ENCODE results near the gene AP1M2.
A peak's percentile ranks its signal among the peaks of the same experiment; 100 is the strongest.
"Not testable (repeated sequence)": the region's sequence is repeated elsewhere in the genome, so short reads cannot be mapped to it uniquely, and the experiment has no call there.

The AP1M2 gene

GRCh38 chr19:10544242-10544752 is 42.8 kb downstream of the AP1M2 start:
- TF ChIP-seq POU6F1 (CRISPR knock-in tag; IDR thresholded peaks at IDR 0.05; ENCODE audit: borderline replicate concordance, low read depth): no peak
- no peak for TF ChIP-seq ZC3H10 (CRISPR knock-in tag; IDR thresholded peaks at IDR 0.05)
- no peak for TF ChIP-seq TCF4 (CRISPR knock-in tag; IDR thresholded peaks at IDR 0.05; ENCODE audit: borderline replicate concordance)
- no peak for TF ChIP-seq CSRNP3 (CRISPR knock-in tag; IDR thresholded peaks at IDR 0.05)
- TF ChIP-seq SNAI2 (CRISPR knock-in tag; IDR thresholded peaks at IDR 0.05): no peak
- no peak for TF ChIP-seq ARNTL (CRISPR knock-in tag; IDR thresholded peaks at IDR 0.05; ENCODE audit: borderline replicate concordance, low read depth)
- TF ChIP-seq TOX (CRISPR knock-in tag; IDR thresholded peaks at IDR 0.05; ENCODE audit: borderline replicate concordance): no peak
- TF ChIP-seq ZFP30 (CRISPR knock-in tag; IDR thresholded peaks at IDR 0.05): no peak
- TF ChIP-seq ZNF8 (CRISPR knock-in tag; IDR thresholded peaks at IDR 0.05): no peak
- TF ChIP-seq CREB5 (CRISPR knock-in tag; IDR thresholded peaks at IDR 0.05; ENCODE audit: low read depth): no peak
- TF ChIP-seq BACH2 (CRISPR knock-in tag; IDR thresholded peaks at IDR 0.05; ENCODE audit: borderline replicate concordance): no peak
- no peak for TF ChIP-seq ISL1 (CRISPR knock-in tag; IDR thresholded peaks at IDR 0.05)
- no peak for TF ChIP-seq TSHZ2 (CRISPR knock-in tag; IDR thresholded peaks at IDR 0.05)
- no peak for TF ChIP-seq RARB (CRISPR knock-in tag; IDR thresholded peaks at IDR 0.05)
- TF ChIP-seq ESRRG (CRISPR knock-in tag; IDR thresholded peaks at IDR 0.05): no peak
- TF ChIP-seq PPARA (CRISPR knock-in tag; IDR thresholded peaks at IDR 0.05; ENCODE audit: borderline replicate concordance): no peak
- peak; percentile 30 for ATAC-seq

- no peak for TF ChIP-seq PATZ1 (CRISPR knock-in tag; IDR thresholded peaks at IDR 0.05; ENCODE audit: borderline replicate concordance)
- ATAC-seq: peak; percentile 91
These were observed 43.5 kb downstream of the AP1M2 start, which contains the start of gene ATG4D for GRCh38 chr19:10543420-10544241. ATG4D (plus strand) TSS chr19:10543904; CDS start chr19:10544091, 187 bp downstream.

- no peak for TF ChIP-seq SNAI2 (CRISPR knock-in tag; IDR thresholded peaks at IDR 0.05)
- no peak for TF ChIP-seq ESRRG (CRISPR knock-in tag; IDR thresholded peaks at IDR 0.05)
- ATAC-seq: no peak
These were observed 44.1 kb downstream of the AP1M2 start for GRCh38 chr19:10543059-10543419.

- not testable (repeated sequence) for ATAC-seq
These were observed 48.1 kb downstream of the AP1M2 start for GRCh38 chr19:10539016-10539415.

Measured in SK-N-SH treated with all-trans-retinoic acid at 6 μM for 48 hours (cell line).